GM12801 (cell line): Measurements from ENCODE around the gene SEC16B.

ENCODE experiments used
- CTCF ChIP-seq: IDR thresholded peaks from one replicate; pipeline ENCODE4 v1.5.1; 2011; ENCODE audit warnings: control low read depth; ENCODE audit not compliant: insufficient read length; ENCODE audit errors: extremely low read depth

Gene SEC16B

GRCh38 chr1:177950506-177950905 lies 19.4 kb downstream of the SEC16B start:
- TF ChIP-seq CTCF, result no peak

GRCh38 chr1:177948336-177948972 lies 21.4 kb downstream of the SEC16B start:
- peak; percentile 20 for TF ChIP-seq CTCF

GRCh38 chr1:177947623-177948022 lies 22.2 kb downstream of the SEC16B start:
- TF ChIP-seq CTCF, result no peak

GRCh38 chr1:177945943-177946650 lies 23.8 kb downstream of the SEC16B start:
- peak; percentile 5 for TF ChIP-seq CTCF

- no peak for TF ChIP-seq CTCF
These were observed 25.6 kb downstream of the SEC16B start for GRCh38 chr1:177944016-177944949.

- TF ChIP-seq CTCF, result no peak
These were observed 27.9 kb downstream of the SEC16B start for GRCh38 chr1:177941976-177942375.

GRCh38 chr1:177940682-177941081 lies 29.2 kb downstream of the SEC16B start:
- TF ChIP-seq CTCF, result no peak
